ENCODE measurements around the gene OXNAD1. TPM values are rescaled to one million over a fixed set of nuclear protein-coding genes. Genes with fewer than 3 reads are reported as not detected.
A peak's percentile ranks its signal among the peaks of the same experiment; 100 is the strongest.

Gene OXNAD1
- total and polyA plus RNA-seq, 4 donors: 9.3 to 23.9 (median 13.1) TPM

DNA sequence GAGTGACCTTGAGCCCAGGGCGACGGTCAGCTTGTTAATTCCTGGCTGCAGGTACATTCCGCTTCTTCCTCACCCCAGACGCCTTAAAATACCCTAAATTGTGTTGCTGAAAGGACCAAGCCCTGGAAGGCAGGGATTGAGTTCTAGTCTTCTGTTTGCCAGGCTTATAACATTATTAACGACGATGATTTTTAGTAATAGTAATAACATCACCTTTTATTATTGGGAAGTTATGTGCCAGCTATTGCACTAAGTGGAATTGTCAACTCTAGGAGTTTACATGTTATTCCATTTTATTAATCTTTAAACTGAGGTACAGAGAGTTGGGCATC, 409 bp downstream of the OXNAD1 start:
- Histone ChIP-seq H3K27ac (ENCODE audit: low read depth, low read length) (peak overlapping the region; percentile 93), H3K27me3 (ENCODE audit: control insufficient read depth, insufficient read depth, low read length) (no peaks in the 10 kb centered on the region), H3K4me3 (ENCODE audit: low read depth, low read length) (peak overlapping the region; percentile 99), H3K9me3 (ENCODE audit: control insufficient read depth, insufficient read depth, low read length) (no peaks in the 10 kb centered on the region), H3K36me3 (ENCODE audit: control insufficient read depth, insufficient read depth, low read length) (peaks cover 3% of the 10 kb centered on the region), H3K4me1 (ENCODE audit: control insufficient read depth, insufficient read depth, low read length) (peaks cover 7% of the 10 kb centered on the region)
- WGBS (ENCODE audit: insufficient coverage): 0% methylated on average over 2 of the region's 6 CpGs
- no peak for DNase-seq (ENCODE audit: low read depth in 4 of 6, low spot score in 6 of 6)

- Histone ChIP-seq H3K4me1 (ENCODE audit: control insufficient read depth, insufficient read depth, low read length) (peaks cover 7% of the 10 kb centered on the region), H3K36me3 (ENCODE audit: control insufficient read depth, insufficient read depth, low read length) (peaks cover 8% of the 10 kb centered on the region), H3K9me3 (ENCODE audit: control insufficient read depth, insufficient read depth, low read length) (no peaks in the 10 kb centered on the region), H3K4me3 (ENCODE audit: low read depth, low read length) (no peak overlapping the region), H3K27ac (ENCODE audit: low read depth, low read length) (no peak overlapping the region), H3K27me3 (ENCODE audit: control insufficient read depth, insufficient read depth, low read length) (no peaks in the 10 kb centered on the region)
- WGBS (ENCODE audit: insufficient coverage): 100% methylated on average over 1 of the region's 3 CpGs
- DNase-seq (ENCODE audit: low read depth in 4 of 6, low spot score in 6 of 6): no peak
Observed at GRCh38 chr3:16266714-16267113, 1.7 kb downstream of the OXNAD1 start.

DNA sequence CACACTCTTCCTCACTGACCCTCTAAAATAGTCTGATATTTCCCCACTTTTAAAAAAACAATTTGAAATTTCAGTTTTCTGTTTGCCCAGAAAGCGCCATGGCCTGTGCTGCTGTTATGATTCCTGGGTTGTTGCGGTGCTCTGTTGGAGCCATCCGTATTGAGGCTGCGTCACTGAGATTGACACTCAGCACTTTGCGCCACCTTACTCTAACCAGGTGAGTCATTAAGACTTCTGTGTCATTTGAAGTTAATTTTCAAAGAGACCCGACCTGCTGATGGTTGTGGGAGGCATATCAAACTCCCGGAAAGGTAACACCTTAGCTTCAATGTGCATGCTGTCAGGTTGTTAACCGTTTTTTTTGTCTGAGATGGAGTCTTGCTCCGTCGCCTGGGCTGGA, 5.8 kb downstream of the OXNAD1 start:
- H3K9me3 ChIP-seq (ENCODE audit: control insufficient read depth, insufficient read depth, low read length): no peaks in the 10 kb centered on the region
- peaks cover 9% of the 10 kb centered on the region for H3K36me3 ChIP-seq (ENCODE audit: control insufficient read depth, insufficient read depth, low read length)
- no peak overlapping the region for H3K27ac ChIP-seq (ENCODE audit: low read depth, low read length)
- no peak for DNase-seq (ENCODE audit: low read depth in 4 of 6, low spot score in 6 of 6)
- H3K27me3 ChIP-seq (ENCODE audit: control insufficient read depth, insufficient read depth, low read length): no peaks in the 10 kb centered on the region
- 96% methylated on average over 10 of the region's 10 CpGs for WGBS (ENCODE audit: insufficient coverage)
- H3K4me1 ChIP-seq (ENCODE audit: control insufficient read depth, insufficient read depth, low read length): no peaks in the 10 kb centered on the region
- H3K4me3 ChIP-seq (ENCODE audit: low read depth, low read length): no peak overlapping the region

GRCh38 chr3:16272588-16272987, 7.6 kb downstream of the OXNAD1 start:
- Histone ChIP-seq H3K27me3 (ENCODE audit: control insufficient read depth, insufficient read depth, low read length) (no peaks in the 10 kb centered on the region), H3K27ac (ENCODE audit: low read depth, low read length) (no peak overlapping the region), H3K36me3 (ENCODE audit: control insufficient read depth, insufficient read depth, low read length) (peaks cover 9% of the 10 kb centered on the region), H3K4me1 (ENCODE audit: control insufficient read depth, insufficient read depth, low read length) (no peaks in the 10 kb centered on the region), H3K9me3 (ENCODE audit: control insufficient read depth, insufficient read depth, low read length) (no peaks in the 10 kb centered on the region), H3K4me3 (ENCODE audit: low read depth, low read length) (no peak overlapping the region)
- WGBS (ENCODE audit: insufficient coverage): no CpG with 5 or more reads among the region's 1 CpG
- no peak for DNase-seq (ENCODE audit: low read depth in 4 of 6, low spot score in 6 of 6)

DNA sequence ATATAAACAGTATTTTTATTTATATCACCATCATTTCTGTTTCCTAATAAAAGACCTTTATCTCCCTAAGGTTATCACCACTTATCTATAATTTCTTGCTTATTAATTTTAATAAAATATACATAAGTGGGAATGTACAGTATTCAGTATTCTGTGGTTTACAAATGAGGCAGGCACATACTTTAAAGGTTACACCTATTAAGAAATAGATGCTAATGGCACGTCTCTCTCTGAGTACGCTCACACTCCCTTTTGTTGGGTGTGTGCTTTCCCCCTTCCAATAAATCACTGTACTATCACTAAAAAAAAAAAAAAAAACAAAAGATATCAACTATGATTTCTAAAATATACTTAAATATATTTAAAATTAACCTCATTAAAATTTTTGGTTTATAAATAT, 8.9 kb downstream of the OXNAD1 start:
- H3K4me1 ChIP-seq (ENCODE audit: control insufficient read depth, insufficient read depth, low read length): no peaks in the 10 kb centered on the region
- peaks cover 9% of the 10 kb centered on the region for H3K36me3 ChIP-seq (ENCODE audit: control insufficient read depth, insufficient read depth, low read length)
- H3K9me3 ChIP-seq (ENCODE audit: control insufficient read depth, insufficient read depth, low read length): no peaks in the 10 kb centered on the region
- no peak overlapping the region for H3K4me3 ChIP-seq (ENCODE audit: low read depth, low read length)
- DNase-seq (ENCODE audit: low read depth in 4 of 6, low spot score in 6 of 6): no peak
- no CpG with 5 or more reads among the region's 2 CpGs for WGBS (ENCODE audit: insufficient coverage)
- no peaks in the 10 kb centered on the region for H3K27me3 ChIP-seq (ENCODE audit: control insufficient read depth, insufficient read depth, low read length)
- no peak overlapping the region for H3K27ac ChIP-seq (ENCODE audit: low read depth, low read length)

- Histone ChIP-seq H3K4me3 (ENCODE audit: low read depth, low read length) (no peak overlapping the region), H3K27ac (ENCODE audit: low read depth, low read length) (no peak overlapping the region)
- no peak for DNase-seq (ENCODE audit: low read depth in 4 of 6, low spot score in 6 of 6)
Observed at GRCh38 chr3:16277471-16277870, 12.5 kb downstream of the OXNAD1 start.

GRCh38 chr3:16279010-16279801, 14.2 kb downstream of the OXNAD1 start:
- Histone ChIP-seq H3K27ac (ENCODE audit: low read depth, low read length) (no peak overlapping the region), H3K4me1 (ENCODE audit: control insufficient read depth, insufficient read depth, low read length) (no peaks in the 10 kb centered on the region), H3K9me3 (ENCODE audit: control insufficient read depth, insufficient read depth, low read length) (no peaks in the 10 kb centered on the region), H3K36me3 (ENCODE audit: control insufficient read depth, insufficient read depth, low read length) (peaks cover 3% of the 10 kb centered on the region), H3K27me3 (ENCODE audit: control insufficient read depth, insufficient read depth, low read length) (no peaks in the 10 kb centered on the region), H3K4me3 (ENCODE audit: low read depth, low read length) (no peak overlapping the region)
- no peak for DNase-seq (ENCODE audit: low read depth in 4 of 6, low spot score in 6 of 6)
- WGBS (ENCODE audit: insufficient coverage): 80% methylated on average over 3 of the region's 3 CpGs

More at GRCh38 chr3:16277471-16277870, 12.5 kb downstream of the OXNAD1 start:
- Histone ChIP-seq H3K4me1 (ENCODE audit: control insufficient read depth, insufficient read depth, low read length) (no peaks in the 10 kb centered on the region), H3K27me3 (ENCODE audit: control insufficient read depth, insufficient read depth, low read length) (no peaks in the 10 kb centered on the region), H3K36me3 (ENCODE audit: control insufficient read depth, insufficient read depth, low read length) (peaks cover 6% of the 10 kb centered on the region), H3K9me3 (ENCODE audit: control insufficient read depth, insufficient read depth, low read length) (no peaks in the 10 kb centered on the region)
- WGBS (ENCODE audit: insufficient coverage): 93% methylated on average over 3 of the region's 3 CpGs

DNA sequence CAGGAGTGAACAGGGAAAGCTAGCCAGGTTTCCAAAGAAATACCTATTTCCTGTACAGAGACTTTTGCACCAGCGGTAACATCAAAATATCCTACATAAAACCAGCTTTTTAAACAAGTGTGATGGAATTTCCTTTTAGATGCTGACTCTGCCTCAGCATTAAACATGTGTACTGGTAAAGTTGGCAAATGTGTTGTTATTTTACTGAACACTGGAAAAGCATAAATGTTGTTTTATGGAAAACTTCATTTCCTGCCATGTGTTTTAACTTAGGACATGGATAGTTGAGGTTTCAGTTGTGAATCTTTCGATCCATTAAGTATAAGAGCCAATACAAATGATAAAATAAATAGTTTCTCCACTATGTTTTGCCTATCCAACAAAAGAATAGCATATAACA, 15.7 kb downstream of the OXNAD1 start:
- Histone ChIP-seq H3K36me3 (ENCODE audit: control insufficient read depth, insufficient read depth, low read length) (peaks cover 3% of the 10 kb centered on the region), H3K27ac (ENCODE audit: low read depth, low read length) (no peak overlapping the region), H3K27me3 (ENCODE audit: control insufficient read depth, insufficient read depth, low read length) (no peaks in the 10 kb centered on the region), H3K9me3 (ENCODE audit: control insufficient read depth, insufficient read depth, low read length) (no peaks in the 10 kb centered on the region), H3K4me3 (ENCODE audit: low read depth, low read length) (no peak overlapping the region), H3K4me1 (ENCODE audit: control insufficient read depth, insufficient read depth, low read length) (no peaks in the 10 kb centered on the region)
- DNase-seq (ENCODE audit: low read depth in 4 of 6, low spot score in 6 of 6): no peak
- no CpG with 5 or more reads among the region's 2 CpGs for WGBS (ENCODE audit: insufficient coverage)

- Histone ChIP-seq H3K36me3 (ENCODE audit: control insufficient read depth, insufficient read depth, low read length) (peaks cover 3% of the 10 kb centered on the region), H3K4me1 (ENCODE audit: control insufficient read depth, insufficient read depth, low read length) (no peaks in the 10 kb centered on the region), H3K9me3 (ENCODE audit: control insufficient read depth, insufficient read depth, low read length) (no peaks in the 10 kb centered on the region), H3K27ac (ENCODE audit: low read depth, low read length) (no peak overlapping the region), H3K27me3 (ENCODE audit: control insufficient read depth, insufficient read depth, low read length) (no peaks in the 10 kb centered on the region), H3K4me3 (ENCODE audit: low read depth, low read length) (no peak overlapping the region)
- no peak for DNase-seq (ENCODE audit: low read depth in 4 of 6, low spot score in 6 of 6)
- WGBS (ENCODE audit: insufficient coverage): 100% methylated on average over 1 of the region's 1 CpG
Observed at GRCh38 chr3:16284633-16285032, 19.6 kb downstream of the OXNAD1 start.

DNA sequence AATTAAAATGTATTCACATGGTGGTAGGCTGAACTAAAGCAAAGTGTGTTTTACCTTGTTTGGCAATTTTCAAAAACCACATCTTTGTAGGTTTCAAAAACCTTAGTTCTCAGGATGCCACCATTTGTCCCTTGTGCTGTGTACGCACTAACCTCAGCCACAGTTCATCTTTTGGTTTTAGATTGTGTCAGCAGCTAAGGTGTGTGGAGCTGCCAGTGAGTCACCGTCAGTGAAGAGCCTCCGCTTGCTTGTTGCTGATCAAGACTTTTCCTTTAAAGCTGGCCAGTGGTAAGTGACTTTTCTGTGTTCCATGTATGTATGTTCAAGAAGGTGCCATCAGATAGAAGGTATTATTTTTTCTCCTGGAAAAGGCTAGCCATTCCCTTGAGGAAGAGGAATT, 21.1 kb downstream of the OXNAD1 start:
- Histone ChIP-seq H3K4me1 (ENCODE audit: control insufficient read depth, insufficient read depth, low read length) (no peaks in the 10 kb centered on the region), H3K4me3 (ENCODE audit: low read depth, low read length) (no peak overlapping the region), H3K27me3 (ENCODE audit: control insufficient read depth, insufficient read depth, low read length) (no peaks in the 10 kb centered on the region), H3K36me3 (ENCODE audit: control insufficient read depth, insufficient read depth, low read length) (peaks cover 3% of the 10 kb centered on the region), H3K9me3 (ENCODE audit: control insufficient read depth, insufficient read depth, low read length) (no peaks in the 10 kb centered on the region), H3K27ac (ENCODE audit: low read depth, low read length) (no peak overlapping the region)
- 100% methylated on average over 3 of the region's 3 CpGs for WGBS (ENCODE audit: insufficient coverage)
- no peak for DNase-seq (ENCODE audit: low read depth in 4 of 6, low spot score in 6 of 6)
